Measurements from ENCODE around the gene ARF6. TPM values are rescaled to one million over a fixed set of nuclear protein-coding genes. Genes with fewer than 3 reads are reported as not detected.
A peak's percentile ranks its signal among the peaks of the same experiment; 100 is the strongest.

ARF6 gene
- total and polyA plus RNA-seq, 9 of the 15 experiments (the other 6 are each of a cell fraction or from before 2014, with no cell fraction given), result 15.3 to 35.2 (median 24.9) TPM

- TF ChIP-seq, protein P1, sequence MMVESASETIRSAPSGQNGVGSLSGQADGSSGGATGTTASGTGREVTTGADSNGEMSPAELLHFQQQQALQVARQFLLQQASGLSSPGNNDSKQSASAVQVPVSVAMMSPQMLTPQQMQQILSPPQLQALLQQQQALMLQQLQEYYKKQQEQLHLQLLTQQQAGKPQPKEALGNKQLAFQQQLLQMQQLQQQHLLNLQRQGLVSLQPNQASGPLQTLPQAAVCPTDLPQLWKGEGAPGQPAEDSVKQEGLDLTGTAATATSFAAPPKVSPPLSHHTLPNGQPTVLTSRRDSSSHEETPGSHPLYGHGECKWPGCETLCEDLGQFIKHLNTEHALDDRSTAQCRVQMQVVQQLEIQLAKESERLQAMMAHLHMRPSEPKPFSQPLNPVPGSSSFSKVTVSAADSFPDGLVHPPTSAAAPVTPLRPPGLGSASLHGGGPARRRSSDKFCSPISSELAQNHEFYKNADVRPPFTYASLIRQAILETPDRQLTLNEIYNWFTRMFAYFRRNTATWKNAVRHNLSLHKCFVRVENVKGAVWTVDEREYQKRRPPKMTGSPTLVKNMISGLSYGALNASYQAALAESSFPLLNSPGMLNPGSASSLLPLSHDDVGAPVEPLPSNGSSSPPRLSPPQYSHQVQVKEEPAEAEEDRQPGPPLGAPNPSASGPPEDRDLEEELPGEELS (CRISPR knock-in tag; IDR thresholded peaks at IDR 0.05; ENCODE audit: borderline replicate concordance), result no peak
- TF ChIP-seq ZNF324 (CRISPR knock-in tag; IDR thresholded peaks at IDR 0.05) (no peak), ERF (CRISPR knock-in tag; IDR thresholded peaks at IDR 0.05) (no peak), ZFX (CRISPR knock-in tag; IDR thresholded peaks at IDR 0.05) (peak; percentile 82), ZNF23 (CRISPR knock-in tag; IDR thresholded peaks at IDR 0.05) (no peak), TBP (optimal IDR thresholded peaks at IDR 0.05; ENCODE audit: low read depth, low read length) (peak; percentile 66), STAT5A (IDR thresholded peaks at IDR 0.05; ENCODE audit: borderline replicate concordance, low read length) (no peak), RBFOX2 (IDR thresholded peaks at IDR 0.05; ENCODE audit: low read depth, low read length) (peak; percentile 71), ELK3 (CRISPR knock-in tag; IDR thresholded peaks at IDR 0.05) (no peak), SP1 (CRISPR knock-in tag; IDR thresholded peaks at IDR 0.05) (0 out of 2 replicates have a peak, but pooled peaks have one; percentile 43), MCM5 (IDR thresholded peaks at IDR 0.05; ENCODE audit: low read depth) (no peak), CXXC5 (CRISPR knock-in tag; IDR thresholded peaks at IDR 0.05) (peak; percentile 77), GATAD2A (IDR thresholded peaks at IDR 0.05) (peak; percentile 9; the same call in 1 of the 2 replicates), ZSCAN32 (CRISPR knock-in tag; IDR thresholded peaks at IDR 0.05) (no peak), UBTF (IDR thresholded peaks at IDR 0.05; ENCODE audit: borderline replicate concordance in 1 of 2, low read depth in 2 of 2, low read length in 2 of 2) (0 out of 4 replicates have a peak, but pooled peaks of 1 of the 2 experiments have one; percentile 36), ZNF146 (CRISPR knock-in tag; IDR thresholded peaks at IDR 0.05; ENCODE audit: unreplicated experiment) (no peak)
- TF ChIP-seq, protein P2, sequence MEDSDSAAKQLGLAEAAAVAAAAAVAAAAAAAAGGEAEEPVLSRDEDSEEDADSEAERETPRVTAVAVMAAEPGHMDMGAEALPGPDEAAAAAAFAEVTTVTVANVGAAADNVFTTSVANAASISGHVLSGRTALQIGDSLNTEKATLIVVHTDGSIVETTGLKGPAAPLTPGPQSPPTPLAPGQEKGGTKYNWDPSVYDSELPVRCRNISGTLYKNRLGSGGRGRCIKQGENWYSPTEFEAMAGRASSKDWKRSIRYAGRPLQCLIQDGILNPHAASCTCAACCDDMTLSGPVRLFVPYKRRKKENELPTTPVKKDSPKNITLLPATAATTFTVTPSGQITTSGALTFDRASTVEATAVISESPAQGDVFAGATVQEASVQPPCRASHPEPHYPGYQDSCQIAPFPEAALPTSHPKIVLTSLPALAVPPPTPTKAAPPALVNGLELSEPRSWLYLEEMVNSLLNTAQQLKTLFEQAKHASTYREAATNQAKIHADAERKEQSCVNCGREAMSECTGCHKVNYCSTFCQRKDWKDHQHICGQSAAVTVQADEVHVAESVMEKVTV (CRISPR knock-in tag; IDR thresholded peaks at IDR 0.05), result no peak
- TF ChIP-seq, protein P3, sequence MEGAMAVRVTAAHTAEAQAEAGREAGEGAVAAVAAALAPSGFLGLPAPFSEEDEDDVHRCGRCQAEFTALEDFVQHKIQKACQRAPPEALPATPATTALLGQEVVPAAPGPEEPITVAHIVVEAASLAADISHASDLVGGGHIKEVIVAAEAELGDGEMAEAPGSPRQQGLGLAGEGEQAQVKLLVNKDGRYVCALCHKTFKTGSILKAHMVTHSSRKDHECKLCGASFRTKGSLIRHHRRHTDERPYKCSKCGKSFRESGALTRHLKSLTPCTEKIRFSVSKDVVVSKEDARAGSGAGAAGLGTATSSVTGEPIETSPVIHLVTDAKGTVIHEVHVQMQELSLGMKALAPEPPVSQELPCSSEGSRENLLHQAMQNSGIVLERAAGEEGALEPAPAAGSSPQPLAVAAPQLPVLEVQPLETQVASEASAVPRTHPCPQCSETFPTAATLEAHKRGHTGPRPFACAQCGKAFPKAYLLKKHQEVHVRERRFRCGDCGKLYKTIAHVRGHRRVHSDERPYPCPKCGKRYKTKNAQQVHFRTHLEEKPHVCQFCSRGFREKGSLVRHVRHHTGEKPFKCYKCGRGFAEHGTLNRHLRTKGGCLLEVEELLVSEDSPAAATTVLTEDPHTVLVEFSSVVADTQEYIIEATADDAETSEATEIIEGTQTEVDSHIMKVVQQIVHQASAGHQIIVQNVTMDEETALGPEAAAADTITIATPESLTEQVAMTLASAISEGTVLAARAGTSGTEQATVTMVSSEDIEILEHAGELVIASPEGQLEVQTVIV (CRISPR knock-in tag; IDR thresholded peaks at IDR 0.05; ENCODE audit: borderline replicate concordance), result no peak
Measured at GRCh38 chr14:49867831-49868719, 24.8 kb upstream of the ARF6 start (continued).

All from K562 (cell line).